ENCODE data around the gene TCERG1L. TPM values are rescaled to one million over a fixed set of nuclear protein-coding genes. Genes with fewer than 3 reads are reported as not detected.

Gene TCERG1L
- total RNA-seq, 2 donors from 2014 or later, result 0.12 TPM; not detected in 1

DNA sequence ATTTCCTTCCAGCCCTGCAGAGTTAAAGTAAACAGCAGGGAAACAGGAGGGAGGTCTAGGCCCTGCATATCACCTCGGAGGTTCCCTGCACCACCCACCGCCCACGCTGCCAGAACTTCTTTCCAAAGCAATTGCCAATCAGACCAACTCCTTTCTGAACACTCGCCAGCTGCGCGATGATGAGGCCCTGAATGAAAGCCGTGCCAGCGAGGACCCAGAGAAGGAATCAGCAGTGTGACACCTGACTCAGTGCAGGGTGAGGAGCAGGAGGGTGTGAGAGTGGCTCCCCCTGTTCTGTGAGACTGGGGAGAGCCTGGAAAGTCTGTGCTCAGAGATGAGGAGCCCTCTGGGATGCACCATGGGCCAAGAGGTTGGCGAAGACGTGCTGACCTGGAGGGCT, 3.3 kb upstream of the TCERG1L start:
- Histone ChIP-seq H3K4me1 (peaks cover 0 to 18% of the 10 kb centered on the region in 2 donors), H3K27ac (no peak overlapping the region), H3K9me3 (no peaks in the 10 kb centered on the region), H3K36me3 (no peaks in the 10 kb centered on the region), H3K27me3 (peaks cover 0 to 5% of the 10 kb centered on the region in 2 donors), H3K4me3 (no peak overlapping the region)
- TF ChIP-seq, protein P1, sequence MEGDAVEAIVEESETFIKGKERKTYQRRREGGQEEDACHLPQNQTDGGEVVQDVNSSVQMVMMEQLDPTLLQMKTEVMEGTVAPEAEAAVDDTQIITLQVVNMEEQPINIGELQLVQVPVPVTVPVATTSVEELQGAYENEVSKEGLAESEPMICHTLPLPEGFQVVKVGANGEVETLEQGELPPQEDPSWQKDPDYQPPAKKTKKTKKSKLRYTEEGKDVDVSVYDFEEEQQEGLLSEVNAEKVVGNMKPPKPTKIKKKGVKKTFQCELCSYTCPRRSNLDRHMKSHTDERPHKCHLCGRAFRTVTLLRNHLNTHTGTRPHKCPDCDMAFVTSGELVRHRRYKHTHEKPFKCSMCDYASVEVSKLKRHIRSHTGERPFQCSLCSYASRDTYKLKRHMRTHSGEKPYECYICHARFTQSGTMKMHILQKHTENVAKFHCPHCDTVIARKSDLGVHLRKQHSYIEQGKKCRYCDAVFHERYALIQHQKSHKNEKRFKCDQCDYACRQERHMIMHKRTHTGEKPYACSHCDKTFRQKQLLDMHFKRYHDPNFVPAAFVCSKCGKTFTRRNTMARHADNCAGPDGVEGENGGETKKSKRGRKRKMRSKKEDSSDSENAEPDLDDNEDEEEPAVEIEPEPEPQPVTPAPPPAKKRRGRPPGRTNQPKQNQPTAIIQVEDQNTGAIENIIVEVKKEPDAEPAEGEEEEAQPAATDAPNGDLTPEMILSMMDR (IDR thresholded peaks at IDR 0.05), result no peak
- no peak for DNase-seq (ENCODE audit: low spot score)

DNA sequence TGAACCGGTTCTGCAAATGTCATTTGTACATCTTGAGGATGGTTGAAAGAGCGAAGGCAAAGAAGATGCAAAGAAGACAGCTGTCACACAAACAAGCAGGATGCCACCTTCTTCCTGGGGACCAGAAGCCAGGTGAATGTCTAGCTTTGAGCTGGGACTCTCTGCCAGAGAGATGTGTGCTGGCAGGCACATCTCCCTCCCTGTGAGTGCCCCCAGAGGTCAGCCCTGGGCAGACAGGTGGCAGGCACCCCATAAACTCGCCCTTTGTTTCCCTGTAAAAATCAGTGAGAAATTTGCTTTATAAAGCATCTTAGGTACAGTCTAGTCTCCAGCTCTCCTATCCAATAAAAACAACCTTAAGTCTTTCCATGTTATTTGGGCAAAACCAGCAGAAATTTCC, 2.6 kb upstream of the TCERG1L start:
- peaks cover 0 to 18% of the 10 kb centered on the region in 2 donors for H3K4me1 ChIP-seq
- no peak overlapping the region for H3K4me3 ChIP-seq
- DNase-seq (ENCODE audit: low spot score), result no peak
- no peak overlapping the region for H3K27ac ChIP-seq
- TF ChIP-seq, protein P1 (IDR thresholded peaks at IDR 0.05), result no peak
- no peaks in the 10 kb centered on the region for H3K9me3 ChIP-seq
- H3K36me3 ChIP-seq, result no peaks in the 10 kb centered on the region
- H3K27me3 ChIP-seq, result peaks cover 0 to 5% of the 10 kb centered on the region in 2 donors

DNA sequence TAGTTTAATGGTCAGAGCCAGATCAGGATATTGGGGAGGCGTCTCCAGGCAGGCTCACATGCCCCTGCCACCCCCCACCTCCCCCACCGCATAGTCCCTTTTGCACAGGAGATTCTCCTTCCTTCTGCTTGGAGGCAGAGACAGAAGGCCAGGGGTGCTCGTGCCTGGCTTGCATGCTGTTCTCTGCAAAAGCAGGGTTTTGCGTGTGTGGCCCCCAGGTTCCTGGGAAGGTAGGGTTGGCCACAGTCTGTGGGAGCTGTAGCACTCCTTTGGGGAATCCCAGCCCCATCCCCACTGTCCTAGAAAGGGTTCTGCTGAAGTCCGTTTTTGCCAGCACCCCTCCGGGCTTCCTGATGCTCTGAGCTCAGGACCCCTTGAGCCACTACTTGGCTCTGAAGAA, 1.9 kb upstream of the TCERG1L start:
- Histone ChIP-seq H3K27ac (no peak overlapping the region), H3K4me1 (peaks cover 0 to 18% of the 10 kb centered on the region in 2 donors), H3K27me3 (peaks cover 0 to 5% of the 10 kb centered on the region in 2 donors), H3K4me3 (no peak overlapping the region), H3K9me3 (no peaks in the 10 kb centered on the region), H3K36me3 (no peaks in the 10 kb centered on the region)
- DNase-seq (ENCODE audit: low spot score), result no peak
- TF ChIP-seq, protein P1 (IDR thresholded peaks at IDR 0.05), result no peak

- peaks cover 0 to 5% of the 10 kb centered on the region in 2 donors for H3K27me3 ChIP-seq
- no peak overlapping the region for H3K27ac ChIP-seq
- H3K4me1 ChIP-seq, result peaks cover 0 to 18% of the 10 kb centered on the region in 2 donors
- TF ChIP-seq, protein P1 (IDR thresholded peaks at IDR 0.05), result peak in 1 of 2 donors; percentile 34
- DNase-seq (ENCODE audit: low spot score), result no peak
- no peaks in the 10 kb centered on the region for H3K9me3 ChIP-seq
- H3K36me3 ChIP-seq, result no peaks in the 10 kb centered on the region
- H3K4me3 ChIP-seq, result peak overlapping the region in 1 of 2 donors; percentile 30
These were observed 936 bp upstream of the TCERG1L start for GRCh38 chr10:131312478-131312836.

DNA sequence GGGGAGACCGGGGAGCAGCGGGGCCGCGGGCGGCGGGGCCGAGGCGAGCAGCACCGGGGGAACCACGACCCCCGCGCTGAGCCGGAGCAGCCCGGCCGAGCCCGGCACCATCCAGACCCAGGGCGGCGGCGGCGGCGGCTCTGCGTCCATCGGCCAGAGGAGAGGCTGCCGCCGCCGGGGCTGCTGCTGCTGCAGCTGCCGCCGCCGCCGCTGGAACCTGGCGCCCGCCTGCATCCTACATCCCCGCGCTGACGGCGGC, 190 bp downstream of the TCERG1L start:
- Histone ChIP-seq H3K36me3 (no peaks in the 10 kb centered on the region), H3K27me3 (peaks cover 0 to 5% of the 10 kb centered on the region in 2 donors), H3K4me3 (peak overlapping the region in 1 of 2 donors; percentile 25), H3K4me1 (peaks cover 0 to 18% of the 10 kb centered on the region in 2 donors), H3K9me3 (no peaks in the 10 kb centered on the region), H3K27ac (no peak overlapping the region)
- no peak for DNase-seq (ENCODE audit: low spot score)
- TF ChIP-seq, protein P1 (IDR thresholded peaks at IDR 0.05), result no peak

Data from right atrium auricular region (tissue), 2 donors.